ENCODE data around the gene CBLB.

Gene CBLB

DNA sequence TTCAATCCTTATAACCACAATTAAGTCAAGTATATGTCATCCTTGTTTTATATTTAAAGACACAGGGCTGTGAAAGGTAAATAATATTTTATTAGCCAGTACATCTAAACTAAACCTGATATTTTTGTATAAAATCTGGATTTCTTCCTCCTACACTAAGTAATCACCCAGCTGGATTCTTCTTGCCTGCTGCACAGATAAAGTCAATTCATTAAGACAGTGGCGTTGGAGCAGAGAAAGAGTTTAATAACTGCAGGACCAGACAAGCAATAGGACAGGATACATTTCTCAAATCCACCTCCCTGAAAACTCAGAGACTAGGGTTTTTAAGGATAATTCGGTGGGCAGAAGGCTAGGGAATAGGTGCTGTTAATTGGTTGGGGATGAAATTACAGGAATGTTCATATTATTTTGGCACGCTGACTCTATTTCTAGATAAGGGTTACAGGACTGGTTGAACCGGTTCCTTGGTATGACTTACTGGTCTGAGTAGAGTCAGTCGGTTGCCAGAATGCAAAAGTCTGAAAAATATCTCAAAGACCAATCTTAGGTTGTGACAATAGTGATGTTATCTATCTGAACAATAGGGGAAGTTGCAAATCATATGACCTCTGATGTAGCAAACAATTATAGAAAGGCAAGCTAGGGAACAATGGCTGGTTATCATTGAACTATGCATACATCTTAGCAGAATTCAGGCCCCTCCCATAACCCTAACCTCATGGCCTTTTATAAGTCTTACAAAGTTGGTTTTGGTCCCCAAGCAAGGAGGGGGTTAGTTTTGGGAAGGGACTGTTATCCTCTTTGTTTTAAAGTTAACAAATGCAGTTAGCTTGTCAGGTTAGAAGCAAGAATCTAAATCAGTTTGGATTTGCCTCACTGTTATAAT is 257.3 kb downstream of the CBLB start:
- H3K9me3 Mint-ChIP-seq, result no peaks in the 10 kb centered on the region
- no peaks in the 10 kb centered on the region for H3K27me3 Mint-ChIP-seq (ENCODE audit: low read depth)
- H3K36me3 Mint-ChIP-seq (ENCODE audit: low read depth), result no peaks in the 10 kb centered on the region
- no peak overlapping the region for H3K4me3 Mint-ChIP-seq
- H3K4me1 Mint-ChIP-seq (ENCODE audit: low read depth), result no peaks in the 10 kb centered on the region
- H3K27ac Mint-ChIP-seq, result no peak overlapping the region

GRCh38 chr3:105610473-105610872 is 258.3 kb downstream of the CBLB start:
- no peaks in the 10 kb centered on the region for H3K27me3 Mint-ChIP-seq (ENCODE audit: low read depth)
- H3K9me3 Mint-ChIP-seq, result no peaks in the 10 kb centered on the region
- H3K36me3 Mint-ChIP-seq (ENCODE audit: low read depth), result no peaks in the 10 kb centered on the region
- no peak overlapping the region for H3K4me3 Mint-ChIP-seq
- no peaks in the 10 kb centered on the region for H3K4me1 Mint-ChIP-seq (ENCODE audit: low read depth)
- H3K27ac Mint-ChIP-seq, result no peak overlapping the region

DNA sequence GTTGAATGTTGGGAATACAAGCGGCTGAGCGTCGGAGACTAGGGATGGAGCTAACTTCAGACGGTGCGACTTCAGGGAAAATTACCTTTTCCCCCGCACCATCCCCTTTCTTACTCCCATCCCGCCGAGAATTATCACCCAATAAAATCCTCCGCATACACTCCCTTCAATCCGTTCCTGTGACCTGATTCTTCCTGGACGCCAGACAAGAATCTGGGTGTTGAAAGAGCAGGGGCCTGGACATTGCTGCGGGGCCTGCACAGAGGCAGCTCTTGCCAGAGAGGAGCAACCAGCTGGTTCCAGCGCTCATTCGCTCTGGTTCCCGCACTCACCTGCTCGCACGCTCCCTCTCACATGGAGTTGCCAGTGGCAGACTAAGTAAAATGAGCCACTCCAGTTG is 260.2 kb downstream of the CBLB start:
- Mint-ChIP-seq H3K27ac (no peak overlapping the region), H3K4me1 (ENCODE audit: low read depth) (no peaks in the 10 kb centered on the region), H3K4me3 (no peak overlapping the region), H3K27me3 (ENCODE audit: low read depth) (no peaks in the 10 kb centered on the region), H3K36me3 (ENCODE audit: low read depth) (no peaks in the 10 kb centered on the region), H3K9me3 (no peaks in the 10 kb centered on the region)

- H3K27me3 Mint-ChIP-seq (ENCODE audit: low read depth), result no peaks in the 10 kb centered on the region
- no peaks in the 10 kb centered on the region for H3K4me1 Mint-ChIP-seq (ENCODE audit: low read depth)
- no peak overlapping the region for H3K27ac Mint-ChIP-seq
- H3K9me3 Mint-ChIP-seq, result no peaks in the 10 kb centered on the region
- H3K4me3 Mint-ChIP-seq, result no peak overlapping the region
- H3K36me3 Mint-ChIP-seq (ENCODE audit: low read depth), result no peaks in the 10 kb centered on the region
Measured at GRCh38 chr3:105606016-105606415, 262.8 kb downstream of the CBLB start.

Data from T-helper 1 cell treated with Interleukin-12 subunit alpha and Interleukin-12 subunit beta and Interleukin-4 antibody, amounts not matched to agents 30 μg/mL and 1 μg/mL, for 36 hours (primary cell).